HEK293 (cell line): ENCODE measurements around the gene PDE8B.

Experiments
- CTCF ChIA-PET: fragments of 350-600 bp; formaldehyde crosslinking; extraction: SDS; loops from one replicate; lab custom pipeline; 2021; ENCODE audit warnings: antibody characterized with exemption; lab: Yijun Ruan, JAX
- POLR2A ChIA-PET: fragments of 300-600 bp; formaldehyde crosslinking; extraction: SDS; loops from one replicate; lab custom pipeline; 2020; ENCODE audit warnings: antibody characterized with exemption, inconsistent platforms; lab: Yijun Ruan, JAX
- H3K27ac ChIP-seq: fragments of 200-500 bp; sonication (Bioruptor generic); 2 replicates; pipeline ENCODE4 v1.5.1; 2014; ENCODE audit warnings: low read depth, low read length, control low read depth, inconsistent platforms; ENCODE audit errors: extremely low read depth
- H3K36me3 ChIP-seq, 2 experiments: fragments of 200-500 bp in 1 of 2; sonication (Bioruptor generic) in 1 of 2; 1 replicate in 1 of 2; 2 replicates in 1 of 2; pipeline ENCODE4 v1.5.1; 2014 to 2017; ENCODE audit warnings: inconsistent platforms in 2 of 2, low read length in 2 of 2; ENCODE audit not compliant: control insufficient read depth in 2 of 2, insufficient read depth in 1 of 2
- H3K4me1 ChIP-seq: fragments of 200-500 bp; sonication (Bioruptor generic); 2 replicates; pipeline ENCODE4 v1.5.1; 2014; ENCODE audit warnings: mild to moderate bottlenecking, low read length, inconsistent platforms; ENCODE audit not compliant: control insufficient read depth, insufficient read depth
- H3K4me3 ChIP-seq: 2 replicates; pipeline ENCODE4 v1.5.1; 2011; ENCODE audit warnings: low read depth, mild to moderate bottlenecking, control low read depth, low read length, moderate library complexity
- H3K9me3 ChIP-seq: fragments of 200-500 bp; sonication (Bioruptor generic); 2 replicates; pipeline ENCODE4 v1.5.1; 2014; ENCODE audit warnings: low read depth, low read length, inconsistent platforms; ENCODE audit not compliant: control insufficient read depth, insufficient read depth
- FEZF1 ChIP-seq: fragments of 450-650 bp; formaldehyde crosslinking; IDR thresholded peaks from 2 replicates; pipeline ENCODE4 v1.5.1; 2016; ENCODE audit warnings: missing biosample characterization, missing genetic modification characterization
- GLIS1 ChIP-seq: fragments of 450-650 bp; formaldehyde crosslinking; IDR thresholded peaks from 2 replicates; pipeline ENCODE4 v1.5.1; 2016; ENCODE audit warnings: missing biosample characterization, missing genetic modification characterization
- KLF16 ChIP-seq: fragments of 450-650 bp; formaldehyde crosslinking; IDR thresholded peaks from 2 replicates; pipeline ENCODE4 v1.5.1; 2017; ENCODE audit warnings: missing biosample characterization, missing genetic modification characterization
- REPIN1 ChIP-seq: fragments of 450-650 bp; formaldehyde crosslinking; IDR thresholded peaks from 2 replicates; pipeline ENCODE4 v1.5.1; 2017; ENCODE audit warnings: missing biosample characterization, missing genetic modification characterization, low read depth
- TRIM28 ChIP-seq: IDR thresholded peaks from 2 replicates; pipeline ENCODE4 v1.6.1; 2011; ENCODE audit warnings: low read length, control low read depth, borderline replicate concordance
- ZBTB17 ChIP-seq: fragments of 450-650 bp; formaldehyde crosslinking; IDR thresholded peaks from 2 replicates; pipeline ENCODE4 v1.5.1; 2016; ENCODE audit warnings: missing biosample characterization, missing genetic modification characterization
- ZBTB6 ChIP-seq: fragments of 450-650 bp; formaldehyde crosslinking; IDR thresholded peaks from 2 replicates; pipeline ENCODE4 v1.5.1; 2017; ENCODE audit warnings: missing biosample characterization, missing genetic modification characterization
- ZBTB7A ChIP-seq: fragments of 450-650 bp; formaldehyde crosslinking; IDR thresholded peaks from 2 replicates; pipeline ENCODE4 v1.5.1; 2016; ENCODE audit warnings: low read depth, missing biosample characterization, missing genetic modification characterization
- ZNF140 ChIP-seq: fragments of 450-650 bp; formaldehyde crosslinking; IDR thresholded peaks from 2 replicates; pipeline ENCODE4 v1.5.1; 2016; ENCODE audit warnings: missing biosample characterization, missing genetic modification characterization
- ZNF23 ChIP-seq: fragments of 450-650 bp; formaldehyde crosslinking; IDR thresholded peaks from 2 replicates; pipeline ENCODE4 v1.5.1; 2016; ENCODE audit warnings: missing biosample characterization, missing genetic modification characterization, borderline replicate concordance
- ZNF26 ChIP-seq: fragments of 450-650 bp; formaldehyde crosslinking; IDR thresholded peaks from 2 replicates; pipeline ENCODE4 v1.5.1; 2016; ENCODE audit warnings: missing biosample characterization, missing genetic modification characterization
- ZNF350 ChIP-seq: fragments of 450-650 bp; formaldehyde crosslinking; IDR thresholded peaks from 2 replicates; pipeline ENCODE4 v1.5.0; 2017; ENCODE audit warnings: missing biosample characterization, mild to moderate bottlenecking, missing genetic modification characterization
- ZNF354C ChIP-seq: fragments of 450-650 bp; formaldehyde crosslinking; IDR thresholded peaks from 2 replicates; pipeline ENCODE4 v1.5.1; 2016; ENCODE audit warnings: missing biosample characterization, missing genetic modification characterization, low read depth, borderline replicate concordance
- ZNF37A ChIP-seq: fragments of 450-650 bp; IDR thresholded peaks from 2 replicates; pipeline ENCODE4 v1.5.1; 2018; ENCODE audit warnings: missing biosample characterization, missing genetic modification characterization
- ZNF426 ChIP-seq: fragments of 450-650 bp; formaldehyde crosslinking; IDR thresholded peaks from 2 replicates; pipeline ENCODE4 v1.5.1; 2017; ENCODE audit warnings: missing biosample characterization, missing genetic modification characterization, mild to moderate bottlenecking, inconsistent platforms, moderate library complexity
- ZNF510 ChIP-seq: fragments of 450-650 bp; formaldehyde crosslinking; IDR thresholded peaks from 2 replicates; pipeline ENCODE4 v1.5.1; 2018; ENCODE audit warnings: mild to moderate bottlenecking, missing genetic modification characterization, missing biosample characterization; ENCODE audit not compliant: insufficient replicate concordance
- ZXDB ChIP-seq: fragments of 450-650 bp; formaldehyde crosslinking; IDR thresholded peaks from 2 replicates; pipeline ENCODE4 v1.5.1; 2016; ENCODE audit warnings: missing biosample characterization, missing genetic modification characterization
- TF ChIP-seq, protein P1 (sequence below): fragments of 450-650 bp; formaldehyde crosslinking; IDR thresholded peaks from 2 replicates; pipeline ENCODE4 v1.5.1; 2017; ENCODE audit warnings: missing biosample characterization, missing genetic modification characterization
- TF ChIP-seq, protein P2 (sequence below): fragments of 450-650 bp; formaldehyde crosslinking; conservative IDR thresholded peaks from 2 replicates; pipeline ENCODE4 v1.5.1; 2016; ENCODE audit warnings: low read depth, missing biosample characterization, missing genetic modification characterization
- TF ChIP-seq, protein P3 (sequence below): fragments of 450-650 bp; IDR thresholded peaks from 2 replicates; pipeline ENCODE4 v1.5.1; 2018; ENCODE audit warnings: missing biosample characterization, mild to moderate bottlenecking, missing genetic modification characterization
- TF ChIP-seq, protein P4 (sequence below): sonication (generic); formaldehyde crosslinking; IDR thresholded peaks from 2 replicates; pipeline ENCODE4 v1.8.1; 2022; ENCODE audit warnings: mild to moderate bottlenecking, moderate library complexity, missing genetic modification reagents

Gene PDE8B

DNA sequence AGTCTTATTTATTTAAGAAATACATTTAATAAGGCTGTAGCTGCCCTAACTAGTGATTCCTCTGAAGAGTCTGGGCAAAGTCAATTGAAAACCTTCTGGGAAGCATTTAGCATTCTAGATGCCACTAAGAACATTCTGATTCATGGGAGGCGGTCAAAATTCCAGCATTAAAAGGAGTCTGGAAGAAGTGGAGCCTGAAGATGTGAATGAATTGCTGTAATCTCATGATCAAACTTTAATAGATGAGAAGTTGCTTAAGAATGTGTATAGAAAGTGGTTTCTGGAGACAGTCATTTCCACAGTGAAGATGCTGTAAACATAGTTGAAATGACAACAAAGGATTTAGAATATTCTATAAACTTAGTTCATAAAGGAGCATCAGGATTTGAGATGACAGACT, 220.2 kb downstream of the PDE8B start (continued):
- TF ChIP-seq TRIM28, result no peak
- no peak for TF ChIP-seq REPIN1
- no peak for TF ChIP-seq ZNF26 (tag by site-specific recombination)

DNA sequence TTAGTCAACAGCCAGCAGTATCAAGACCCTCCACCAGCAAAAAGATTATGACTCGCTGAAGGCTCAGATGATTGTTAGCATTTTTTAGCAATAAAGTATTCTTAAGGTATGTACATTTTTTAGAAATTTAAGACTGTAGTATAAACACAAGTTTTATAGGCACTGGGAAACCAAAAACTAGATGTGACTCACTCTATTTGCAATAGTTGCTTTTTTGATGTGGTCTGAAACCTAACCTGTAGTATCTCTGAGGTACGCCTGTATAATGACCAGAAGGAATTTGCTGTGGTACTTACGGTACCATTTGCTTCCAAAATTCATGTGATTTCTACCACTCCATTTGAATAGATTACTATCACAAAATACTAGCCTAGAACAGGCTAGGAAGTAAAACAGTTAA, 220.8 kb downstream of the PDE8B start:
- Histone ChIP-seq H3K9me3 (no peaks in the 10 kb centered on the region), H3K4me1 (0 out of 2 replicates have a peak, but pooled peaks cover 4% of the 10 kb centered on the region), H3K4me3 (no peak overlapping the region), H3K27ac (no peak overlapping the region), H3K36me3 (peaks cover 25 to 71% of the 10 kb centered on the region in 2 experiments)
- TF ChIP-seq KLF16 (tag by site-specific recombination), result no peak
- TF ChIP-seq, protein P1, sequence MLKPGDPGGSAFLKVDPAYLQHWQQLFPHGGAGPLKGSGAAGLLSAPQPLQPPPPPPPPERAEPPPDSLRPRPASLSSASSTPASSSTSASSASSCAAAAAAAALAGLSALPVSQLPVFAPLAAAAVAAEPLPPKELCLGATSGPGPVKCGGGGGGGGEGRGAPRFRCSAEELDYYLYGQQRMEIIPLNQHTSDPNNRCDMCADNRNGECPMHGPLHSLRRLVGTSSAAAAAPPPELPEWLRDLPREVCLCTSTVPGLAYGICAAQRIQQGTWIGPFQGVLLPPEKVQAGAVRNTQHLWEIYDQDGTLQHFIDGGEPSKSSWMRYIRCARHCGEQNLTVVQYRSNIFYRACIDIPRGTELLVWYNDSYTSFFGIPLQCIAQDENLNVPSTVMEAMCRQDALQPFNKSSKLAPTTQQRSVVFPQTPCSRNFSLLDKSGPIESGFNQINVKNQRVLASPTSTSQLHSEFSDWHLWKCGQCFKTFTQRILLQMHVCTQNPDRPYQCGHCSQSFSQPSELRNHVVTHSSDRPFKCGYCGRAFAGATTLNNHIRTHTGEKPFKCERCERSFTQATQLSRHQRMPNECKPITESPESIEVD, result peak; percentile 36
- CTCF ChIA-PET, result no interaction called here
- POLR2A ChIA-PET, result no interaction called here

DNA sequence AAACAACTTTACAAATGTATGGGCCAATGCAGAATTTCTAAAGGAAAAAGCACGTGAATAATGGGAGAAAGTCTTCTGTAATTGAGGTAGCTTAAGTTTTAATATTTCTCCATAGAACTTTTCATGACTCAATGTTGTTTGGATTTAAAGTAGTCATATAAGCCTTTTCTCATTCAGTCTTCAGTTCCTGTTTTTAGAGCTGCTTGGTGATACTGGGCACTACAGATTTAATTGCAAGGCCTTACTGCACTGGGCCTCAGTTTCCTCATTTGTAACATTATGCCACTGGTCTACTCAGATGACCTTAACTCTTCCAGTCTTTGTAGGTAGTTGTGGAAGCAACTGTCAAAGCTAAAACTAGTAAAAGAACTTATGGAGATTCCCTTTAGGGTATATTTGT, 221.2 kb downstream of the PDE8B start:
- TF ChIP-seq ZNF37A, result no peak
- TF ChIP-seq ZNF350 (tag by site-specific recombination), result no peak
- TF ChIP-seq ZBTB7A (tag by site-specific recombination), result no peak
- no peak for TF ChIP-seq ZBTB17 (tag by site-specific recombination)
- no peak for TF ChIP-seq ZBTB6 (tag by site-specific recombination)
- no peak for TF ChIP-seq GLIS1 (tag by site-specific recombination)
- no peak for TF ChIP-seq FEZF1 (tag by site-specific recombination)
- TF ChIP-seq ZNF140 (tag by site-specific recombination), result no peak
- no peak for TF ChIP-seq ZNF354C (tag by site-specific recombination)
- TF ChIP-seq ZNF510, result no peak
- no peak for TF ChIP-seq ZNF426 (tag by site-specific recombination)
- no peak for TF ChIP-seq ZNF23
- TF ChIP-seq, protein P2, sequence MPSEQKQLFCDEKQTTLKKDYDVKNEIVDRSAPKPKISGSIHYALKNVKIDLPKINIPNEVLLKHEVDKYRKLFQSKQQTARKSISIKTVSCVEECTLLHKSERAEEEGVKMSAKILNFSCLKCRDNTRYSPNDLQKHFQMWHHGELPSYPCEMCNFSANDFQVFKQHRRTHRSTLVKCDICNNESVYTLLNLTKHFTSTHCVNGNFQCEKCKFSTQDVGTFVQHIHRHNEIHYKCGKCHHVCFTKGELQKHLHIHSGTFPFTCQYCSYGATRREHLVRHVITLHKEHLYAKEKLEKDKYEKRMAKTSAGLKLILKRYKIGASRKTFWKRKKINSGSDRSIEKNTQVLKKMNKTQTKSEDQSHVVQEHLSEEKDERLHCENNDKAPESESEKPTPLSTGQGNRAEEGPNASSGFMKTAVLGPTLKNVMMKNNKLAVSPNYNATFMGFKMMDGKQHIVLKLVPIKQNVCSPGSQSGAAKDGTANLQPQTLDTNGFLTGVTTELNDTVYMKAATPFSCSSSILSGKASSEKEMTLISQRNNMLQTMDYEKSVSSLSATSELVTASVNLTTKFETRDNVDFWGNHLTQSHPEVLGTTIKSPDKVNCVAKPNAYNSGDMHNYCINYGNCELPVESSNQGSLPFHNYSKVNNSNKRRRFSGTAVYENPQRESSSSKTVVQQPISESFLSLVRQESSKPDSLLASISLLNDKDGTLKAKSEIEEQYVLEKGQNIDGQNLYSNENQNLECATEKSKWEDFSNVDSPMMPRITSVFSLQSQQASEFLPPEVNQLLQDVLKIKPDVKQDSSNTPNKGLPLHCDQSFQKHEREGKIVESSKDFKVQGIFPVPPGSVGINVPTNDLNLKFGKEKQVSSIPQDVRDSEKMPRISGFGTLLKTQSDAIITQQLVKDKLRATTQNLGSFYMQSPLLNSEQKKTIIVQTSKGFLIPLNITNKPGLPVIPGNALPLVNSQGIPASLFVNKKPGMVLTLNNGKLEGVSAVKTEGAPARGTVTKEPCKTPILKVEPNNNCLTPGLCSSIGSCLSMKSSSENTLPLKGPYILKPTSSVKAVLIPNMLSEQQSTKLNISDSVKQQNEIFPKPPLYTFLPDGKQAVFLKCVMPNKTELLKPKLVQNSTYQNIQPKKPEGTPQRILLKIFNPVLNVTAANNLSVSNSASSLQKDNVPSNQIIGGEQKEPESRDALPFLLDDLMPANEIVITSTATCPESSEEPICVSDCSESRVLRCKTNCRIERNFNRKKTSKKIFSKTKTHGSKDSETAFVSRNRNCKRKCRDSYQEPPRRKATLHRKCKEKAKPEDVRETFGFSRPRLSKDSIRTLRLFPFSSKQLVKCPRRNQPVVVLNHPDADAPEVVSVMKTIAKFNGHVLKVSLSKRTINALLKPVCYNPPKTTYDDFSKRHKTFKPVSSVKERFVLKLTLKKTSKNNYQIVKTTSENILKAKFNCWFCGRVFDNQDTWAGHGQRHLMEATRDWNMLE (tag by site-specific recombination), result no peak
- TF ChIP-seq, protein P3, sequence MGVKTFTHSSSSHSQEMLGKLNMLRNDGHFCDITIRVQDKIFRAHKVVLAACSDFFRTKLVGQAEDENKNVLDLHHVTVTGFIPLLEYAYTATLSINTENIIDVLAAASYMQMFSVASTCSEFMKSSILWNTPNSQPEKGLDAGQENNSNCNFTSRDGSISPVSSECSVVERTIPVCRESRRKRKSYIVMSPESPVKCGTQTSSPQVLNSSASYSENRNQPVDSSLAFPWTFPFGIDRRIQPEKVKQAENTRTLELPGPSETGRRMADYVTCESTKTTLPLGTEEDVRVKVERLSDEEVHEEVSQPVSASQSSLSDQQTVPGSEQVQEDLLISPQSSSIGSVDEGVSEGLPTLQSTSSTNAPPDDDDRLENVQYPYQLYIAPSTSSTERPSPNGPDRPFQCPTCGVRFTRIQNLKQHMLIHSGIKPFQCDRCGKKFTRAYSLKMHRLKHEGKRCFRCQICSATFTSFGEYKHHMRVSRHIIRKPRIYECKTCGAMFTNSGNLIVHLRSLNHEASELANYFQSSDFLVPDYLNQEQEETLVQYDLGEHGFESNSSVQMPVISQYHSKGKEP (tag by site-specific recombination), result no peak
- no peak for TF ChIP-seq ZXDB (tag by site-specific recombination)
- TF ChIP-seq, protein P4, sequence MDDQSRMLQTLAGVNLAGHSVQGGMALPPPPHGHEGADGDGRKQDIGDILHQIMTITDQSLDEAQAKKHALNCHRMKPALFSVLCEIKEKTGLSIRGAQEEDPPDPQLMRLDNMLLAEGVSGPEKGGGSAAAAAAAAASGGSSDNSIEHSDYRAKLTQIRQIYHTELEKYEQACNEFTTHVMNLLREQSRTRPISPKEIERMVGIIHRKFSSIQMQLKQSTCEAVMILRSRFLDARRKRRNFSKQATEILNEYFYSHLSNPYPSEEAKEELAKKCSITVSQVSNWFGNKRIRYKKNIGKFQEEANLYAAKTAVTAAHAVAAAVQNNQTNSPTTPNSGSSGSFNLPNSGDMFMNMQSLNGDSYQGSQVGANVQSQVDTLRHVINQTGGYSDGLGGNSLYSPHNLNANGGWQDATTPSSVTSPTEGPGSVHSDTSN, result no peak
- Histone ChIP-seq H3K36me3 (peaks cover 25 to 67% of the 10 kb centered on the region in 2 experiments), H3K9me3 (no peaks in the 10 kb centered on the region), H3K27ac (no peak overlapping the region), H3K4me1 (0 out of 2 replicates have a peak, but pooled peaks cover 4% of the 10 kb centered on the region), H3K4me3 (no peak overlapping the region)
- CTCF ChIA-PET, result no interaction called here
- POLR2A ChIA-PET, result no interaction called here
